PC-3 (cell line): ENCODE data around the gene C16orf86. TPM values are rescaled to one million over a fixed set of nuclear protein-coding genes. Genes with fewer than 3 reads are reported as not detected.

Experiments used
- ATAC-seq: fragments of 200-7000 bp; cut with Tn5 transposase; 2 replicates; pipeline ENCODE4 v1.9.1; 2020; ENCODE audit warnings: mild to moderate bottlenecking, moderate library complexity
- BruUV-seq: library from RNA; stranded (reverse); fragments of 400-500 nt; replicated peaks from 2 replicates; lab custom pipeline; 2021; lab: Mats Ljungman, UMichigan
- CTCF ChIA-PET: fragments of 300-600 bp; sonication (Branson Sonifier 250); formaldehyde crosslinking; loops from one replicate; lab custom pipeline; 2022; ENCODE audit warnings: antibody characterized with exemption; lab: Charles Lee
- POLR2A ChIA-PET: fragments of 300-600 bp; sonication (Branson Sonifier 250); formaldehyde crosslinking; loops from one replicate; lab custom pipeline; 2022; ENCODE audit warnings: antibody characterized with exemption; ENCODE audit not compliant: unreplicated experiment; lab: Charles Lee
- DNase-seq: peaks from one replicate; pipeline ENCODE4 v3.0.0-alpha.2; 2015
- H2AFZ ChIP-seq: fragments of 300-600 bp; sonication (generic); 2 replicates; pipeline ENCODE4 v1.6.0; 2016; ENCODE audit warnings: antibody characterized with exemption, low read length
- H3F3A ChIP-seq: fragments of 300-600 bp; sonication (generic); one replicate; pipeline ENCODE4 v1.6.0; 2017; ENCODE audit warnings: antibody characterized with exemption, low read length, control low read depth, mild to moderate bottlenecking; ENCODE audit not compliant: unreplicated experiment
- H3K27ac ChIP-seq: fragments of 300-600 bp; sonication (generic); 2 replicates; pipeline ENCODE4 v1.5.1; 2016; ENCODE audit warnings: mild to moderate bottlenecking, low read length
- H3K27me3 ChIP-seq: fragments of 300-600 bp; sonication (generic); 2 replicates; pipeline ENCODE4 v1.6.1; 2016; ENCODE audit warnings: low read length, mixed read lengths
- H3K36me3 ChIP-seq: fragments of 300-600 bp; sonication (generic); 2 replicates; pipeline ENCODE4 v1.6.1; 2016; ENCODE audit warnings: low read depth, mixed run types, low read length, mixed read lengths
- H3K4me1 ChIP-seq: fragments of 300-600 bp; sonication (generic); 2 replicates; pipeline ENCODE4 v1.5.1; 2016; ENCODE audit warnings: low read length; ENCODE audit not compliant: insufficient read depth
- H3K4me2 ChIP-seq: fragments of 300-600 bp; sonication (generic); 2 replicates; pipeline ENCODE4 v1.6.0; 2016; ENCODE audit warnings: low read length
- H3K4me3 ChIP-seq: fragments of 300-600 bp; sonication (generic); 2 replicates; pipeline ENCODE4 v1.5.1; 2016; ENCODE audit warnings: mild to moderate bottlenecking, low read length, mixed read lengths
- H3K79me2 ChIP-seq: fragments of 300-600 bp; sonication (generic); 2 replicates; pipeline ENCODE4 v1.6.1; 2017; ENCODE audit warnings: low read length, mixed read lengths
- H3K9ac ChIP-seq: fragments of 300-600 bp; sonication (generic); 2 replicates; pipeline ENCODE4 v1.6.0; 2016; ENCODE audit warnings: mild to moderate bottlenecking, low read length
- H3K9me2 ChIP-seq: fragments of 300-600 bp; sonication (generic); replicated peaks from 2 replicates; pipeline ENCODE4 v1.6.1; 2016; ENCODE audit warnings: mixed run types, low read length, mixed read lengths
- H3K9me3 ChIP-seq: fragments of 300-600 bp; sonication (generic); 2 replicates; pipeline ENCODE4 v1.6.1; 2016; ENCODE audit warnings: low read length, mixed read lengths
- H4K20me1 ChIP-seq: fragments of 300-600 bp; sonication (generic); 2 replicates; pipeline ENCODE4 v1.6.1; 2016; ENCODE audit warnings: low read length, mixed read lengths
- EZH2 ChIP-seq: fragments of 300-600 bp; sonication (generic); IDR thresholded peaks from one replicate; pipeline ENCODE4 v1.6.1; 2017; ENCODE audit warnings: antibody characterized with exemption, mild to moderate bottlenecking, low read length; ENCODE audit not compliant: unreplicated experiment
- EZH2phosphoT487 ChIP-seq: fragments of 300-600 bp; sonication (generic); IDR thresholded peaks from 2 replicates; pipeline ENCODE4 v1.6.1; 2018; ENCODE audit warnings: mild to moderate bottlenecking, antibody characterized with exemption, low read length, borderline replicate concordance
- intact Hi-C: fragments of 100-400 bp; cut with micrococcal nuclease; formaldehyde crosslinking; loops from 2 replicates; pipeline ENCODE4 v1.9.0; 2023
- total RNA-seq: library from RNA; depleted of rRNA; stranded (reverse); fragments of >200 nt; gene quantifications from 2 replicates; pipeline ENCODE4 v1.2.3, GENCODE V29; 2014
- TF ChIP-seq, protein P1 (sequence below): fragments of 300-600 bp; sonication (generic); conservative IDR thresholded peaks from 2 replicates; pipeline ENCODE4 v1.5.1; 2017; ENCODE audit warnings: antibody characterized with exemption, low read depth, mild to moderate bottlenecking, low read length

Gene C16orf86
- total RNA-seq, 1 experiment from 2014 or later: not detected

DNA sequence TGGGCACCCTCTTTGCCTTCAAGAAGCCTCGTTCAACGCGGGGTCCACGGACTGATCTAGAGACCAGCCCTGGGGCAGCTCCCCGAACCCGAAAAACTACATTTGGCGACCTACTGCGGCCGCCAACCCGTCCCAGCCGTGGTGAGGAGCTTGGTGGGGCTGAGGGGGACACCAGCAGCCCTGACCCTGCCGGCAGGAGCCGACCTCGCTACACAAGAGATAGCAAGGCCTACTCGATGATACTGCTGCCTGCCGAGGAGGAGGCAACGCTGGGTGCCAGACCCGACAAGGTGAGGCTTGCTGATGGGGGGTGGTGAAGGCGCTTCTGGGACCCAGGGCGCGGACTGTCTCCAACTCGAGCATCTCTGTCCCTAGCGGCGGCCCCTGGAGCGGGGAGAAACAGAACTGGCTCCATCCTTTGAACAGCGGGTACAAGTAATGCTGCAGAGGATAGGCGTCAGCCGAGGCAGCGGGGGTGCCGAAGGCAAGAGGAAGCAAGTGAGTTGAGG lies 12.2 kb upstream of the C16orf86 start:
- no peak overlapping the region for H3K4me2 ChIP-seq
- H3K4me1 ChIP-seq: peaks cover 6% of the 10 kb centered on the region; the same call in 1 of the 2 replicates
- no peak overlapping the region for H3K9ac ChIP-seq
- H3K36me3 ChIP-seq: no peaks in the 10 kb centered on the region
- ChIA-PET CTCF (no interaction called here), POLR2A (no interaction called here)
- no peak overlapping the region for H2AFZ ChIP-seq
- no peak overlapping the region for H3K4me3 ChIP-seq
- H3K9me2 ChIP-seq: no peaks in the 10 kb centered on the region
- no peaks in the 10 kb centered on the region for H3F3A ChIP-seq
- intact Hi-C loops: no loop called here
- TF ChIP-seq, protein P1, sequence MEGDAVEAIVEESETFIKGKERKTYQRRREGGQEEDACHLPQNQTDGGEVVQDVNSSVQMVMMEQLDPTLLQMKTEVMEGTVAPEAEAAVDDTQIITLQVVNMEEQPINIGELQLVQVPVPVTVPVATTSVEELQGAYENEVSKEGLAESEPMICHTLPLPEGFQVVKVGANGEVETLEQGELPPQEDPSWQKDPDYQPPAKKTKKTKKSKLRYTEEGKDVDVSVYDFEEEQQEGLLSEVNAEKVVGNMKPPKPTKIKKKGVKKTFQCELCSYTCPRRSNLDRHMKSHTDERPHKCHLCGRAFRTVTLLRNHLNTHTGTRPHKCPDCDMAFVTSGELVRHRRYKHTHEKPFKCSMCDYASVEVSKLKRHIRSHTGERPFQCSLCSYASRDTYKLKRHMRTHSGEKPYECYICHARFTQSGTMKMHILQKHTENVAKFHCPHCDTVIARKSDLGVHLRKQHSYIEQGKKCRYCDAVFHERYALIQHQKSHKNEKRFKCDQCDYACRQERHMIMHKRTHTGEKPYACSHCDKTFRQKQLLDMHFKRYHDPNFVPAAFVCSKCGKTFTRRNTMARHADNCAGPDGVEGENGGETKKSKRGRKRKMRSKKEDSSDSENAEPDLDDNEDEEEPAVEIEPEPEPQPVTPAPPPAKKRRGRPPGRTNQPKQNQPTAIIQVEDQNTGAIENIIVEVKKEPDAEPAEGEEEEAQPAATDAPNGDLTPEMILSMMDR: no peak
- no peak for TF ChIP-seq EZH2
- no peak for TF ChIP-seq EZH2phosphoT487
- H3K27me3 ChIP-seq: no peaks in the 10 kb centered on the region
- ATAC-seq (no peak), DNase-seq (no peak)
- H3K79me2 ChIP-seq: peaks cover 8% of the 10 kb centered on the region
- H4K20me1 ChIP-seq: no peaks in the 10 kb centered on the region
- H3K9me3 ChIP-seq: no peaks in the 10 kb centered on the region
- BruUV-seq: no TSS peak
- no peak overlapping the region for H3K27ac ChIP-seq

DNA sequence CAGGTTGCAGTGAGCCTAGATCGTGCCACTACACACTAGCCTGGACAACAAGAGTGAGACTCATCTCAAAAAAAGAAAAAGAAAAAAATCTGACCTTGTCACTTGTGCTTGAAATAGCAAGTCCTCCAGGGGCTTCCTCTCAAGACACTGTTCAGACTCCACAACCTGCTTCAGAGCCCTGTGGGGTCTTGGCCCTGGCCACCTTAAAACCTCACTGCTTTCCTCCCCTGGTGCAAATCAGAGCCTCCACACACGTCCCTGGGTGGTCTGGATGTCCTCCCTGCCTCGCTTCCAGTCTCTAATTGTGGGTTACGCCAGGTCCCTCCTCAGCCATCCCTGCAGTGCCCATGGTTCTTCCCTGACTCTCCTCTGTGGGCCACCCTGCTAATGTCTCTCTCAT lies 11.3 kb upstream of the C16orf86 start:
- no peak for DNase-seq
- ChIA-PET POLR2A (no interaction called here), CTCF (no interaction called here)
- H3K27me3 ChIP-seq: no peaks in the 10 kb centered on the region
- no peak overlapping the region for H3K27ac ChIP-seq
- no peak overlapping the region for H3K4me3 ChIP-seq
- no peak for ATAC-seq
- no TSS peak for BruUV-seq
- H3K4me2 ChIP-seq: no peak overlapping the region
- H3F3A ChIP-seq: peaks cover 1% of the 10 kb centered on the region
- no peaks in the 10 kb centered on the region for H3K9me2 ChIP-seq
- H3K9ac ChIP-seq: no peak overlapping the region
- no peaks in the 10 kb centered on the region for H4K20me1 ChIP-seq
- intact Hi-C loops: no loop called here
- H3K36me3 ChIP-seq: no peaks in the 10 kb centered on the region
- H3K9me3 ChIP-seq: no peaks in the 10 kb centered on the region
- H3K4me1 ChIP-seq: peaks cover 6% of the 10 kb centered on the region; the same call in 1 of the 2 replicates
- peaks cover 11% of the 10 kb centered on the region for H3K79me2 ChIP-seq
- H2AFZ ChIP-seq: no peak overlapping the region
- TF ChIP-seq, protein P1: no peak
- TF ChIP-seq EZH2: no peak
- TF ChIP-seq EZH2phosphoT487: no peak

GRCh38 chr16:67656344-67657016 lies 10.1 kb upstream of the C16orf86 start:
- POLR2A ChIA-PET: no interaction called here
- H3K4me3 ChIP-seq: no peak overlapping the region
- H3K79me2 ChIP-seq: peaks cover 11% of the 10 kb centered on the region
- BruUV-seq: no TSS peak
- H3K36me3 ChIP-seq: no peaks in the 10 kb centered on the region
- H3K4me1 ChIP-seq: peaks cover 6% of the 10 kb centered on the region; the same call in 1 of the 2 replicates
- no peak overlapping the region for H3K9ac ChIP-seq
- no peaks in the 10 kb centered on the region for H3K27me3 ChIP-seq
- no peak for ATAC-seq
- H3K9me3 ChIP-seq: no peaks in the 10 kb centered on the region
- no peak overlapping the region for H3K27ac ChIP-seq
- TF ChIP-seq EZH2phosphoT487: no peak
- TF ChIP-seq, protein P1: no peak
- TF ChIP-seq EZH2: no peak
- H3K4me2 ChIP-seq: no peak overlapping the region
- H3F3A ChIP-seq: peaks cover 3% of the 10 kb centered on the region
- no peaks in the 10 kb centered on the region for H4K20me1 ChIP-seq
- no peak overlapping the region for H2AFZ ChIP-seq
- intact Hi-C loops: no loop called here
- CTCF ChIA-PET: no interaction called here
- H3K9me2 ChIP-seq: no peaks in the 10 kb centered on the region
- DNase-seq: no peak
